Measurements from ENCODE around the gene CHRNA3.
"Not testable (repeated sequence)": the region's sequence is repeated elsewhere in the genome, so short reads cannot be mapped to it uniquely, and the experiment has no call there.

CHRNA3 gene

GRCh38 chr15:78617076-78617475 is 3.7 kb downstream of the CHRNA3 start:
- H3K4me1 ChIP-seq (ENCODE audit: control insufficient read depth, insufficient read depth, low read length, poor library complexity, severe bottlenecking), result no peaks in the 10 kb centered on the region

GRCh38 chr15:78616506-78616905 is 4.3 kb downstream of the CHRNA3 start:
- WGBS, 2 experiments (ENCODE audit: insufficient coverage in 2 of 2), result 80 to 86% methylated on average over 2 of the region's 2 CpGs
- H3K4me3 ChIP-seq (ENCODE audit: extremely low read depth, insufficient read depth, low read length, poor library complexity, severe bottlenecking), result no peak overlapping the region
- H3K4me1 ChIP-seq (ENCODE audit: control insufficient read depth, insufficient read depth, low read length, poor library complexity, severe bottlenecking), result no peaks in the 10 kb centered on the region
- no peaks in the 10 kb centered on the region for H3K36me3 ChIP-seq (ENCODE audit: control insufficient read depth, insufficient read depth, low read length)
- no peak overlapping the region for H3K27ac ChIP-seq (ENCODE audit: low read depth, low read length, severe bottlenecking)
- no peaks in the 10 kb centered on the region for H3K9me3 ChIP-seq (ENCODE audit: control insufficient read depth, low read length)

More at GRCh38 chr15:78617076-78617475, 3.7 kb downstream of the CHRNA3 start:
- no peaks in the 10 kb centered on the region for H3K9me3 ChIP-seq (ENCODE audit: control insufficient read depth, low read length)
- H3K27ac ChIP-seq (ENCODE audit: low read depth, low read length, severe bottlenecking), result no peak overlapping the region
- no peak overlapping the region for H3K4me3 ChIP-seq (ENCODE audit: extremely low read depth, insufficient read depth, low read length, poor library complexity, severe bottlenecking)
- 87% methylated on average over 5 of the region's 7 CpGs; no CpG with 5 or more reads in 1 of the 2 experiments for WGBS, 2 experiments (ENCODE audit: insufficient coverage in 2 of 2)
- no peaks in the 10 kb centered on the region for H3K36me3 ChIP-seq (ENCODE audit: control insufficient read depth, insufficient read depth, low read length)

GRCh38 chr15:78615151-78615589 is 5.6 kb downstream of the CHRNA3 start:
- WGBS, 2 experiments (ENCODE audit: insufficient coverage in 2 of 2), result 92 to 100% methylated on average over 1 to 3 of the region's 3 CpGs
- H3K4me1 ChIP-seq (ENCODE audit: control insufficient read depth, insufficient read depth, low read length, poor library complexity, severe bottlenecking), result no peaks in the 10 kb centered on the region
- no peak overlapping the region for H3K4me3 ChIP-seq (ENCODE audit: extremely low read depth, insufficient read depth, low read length, poor library complexity, severe bottlenecking)
- no peaks in the 10 kb centered on the region for H3K36me3 ChIP-seq (ENCODE audit: control insufficient read depth, insufficient read depth, low read length)
- no peaks in the 10 kb centered on the region for H3K9me3 ChIP-seq (ENCODE audit: control insufficient read depth, low read length)
- H3K27ac ChIP-seq (ENCODE audit: low read depth, low read length, severe bottlenecking), result no peak overlapping the region

- Histone ChIP-seq H3K9me3 (ENCODE audit: control insufficient read depth, low read length) (no peaks in the 10 kb centered on the region), H3K36me3 (ENCODE audit: control insufficient read depth, insufficient read depth, low read length) (no peaks in the 10 kb centered on the region), H3K4me1 (ENCODE audit: control insufficient read depth, insufficient read depth, low read length, poor library complexity, severe bottlenecking) (no peaks in the 10 kb centered on the region), H3K27ac (ENCODE audit: low read depth, low read length, severe bottlenecking) (no peak overlapping the region), H3K4me3 (ENCODE audit: extremely low read depth, insufficient read depth, low read length, poor library complexity, severe bottlenecking) (no peak overlapping the region)
- 92 to 93% methylated on average over 1 to 2 of the region's 3 CpGs for WGBS, 2 experiments (ENCODE audit: insufficient coverage in 2 of 2)
Observed at GRCh38 chr15:78614021-78614420, 6.8 kb downstream of the CHRNA3 start.

GRCh38 chr15:78609551-78609950 is 11.2 kb downstream of the CHRNA3 start:
- not testable (repeated sequence) for H3K4me3 ChIP-seq (ENCODE audit: extremely low read depth, insufficient read depth, low read length, poor library complexity, severe bottlenecking); H3K4me1 ChIP-seq (ENCODE audit: control insufficient read depth, insufficient read depth, low read length, poor library complexity, severe bottlenecking); H3K36me3 ChIP-seq (ENCODE audit: control insufficient read depth, insufficient read depth, low read length); H3K27ac ChIP-seq (ENCODE audit: low read depth, low read length, severe bottlenecking); H3K9me3 ChIP-seq (ENCODE audit: control insufficient read depth, low read length)
- no CpG with 5 or more reads among the region's 3 CpGs for WGBS, 2 experiments (ENCODE audit: insufficient coverage in 2 of 2)

GRCh38 chr15:78605680-78606079 is 15.1 kb downstream of the CHRNA3 start:
- Histone ChIP-seq H3K36me3 (ENCODE audit: control insufficient read depth, insufficient read depth, low read length) (no peaks in the 10 kb centered on the region), H3K4me3 (ENCODE audit: extremely low read depth, insufficient read depth, low read length, poor library complexity, severe bottlenecking) (no peak overlapping the region), H3K27ac (ENCODE audit: low read depth, low read length, severe bottlenecking) (no peak overlapping the region), H3K4me1 (ENCODE audit: control insufficient read depth, insufficient read depth, low read length, poor library complexity, severe bottlenecking) (no peaks in the 10 kb centered on the region), H3K9me3 (ENCODE audit: control insufficient read depth, low read length) (peaks cover 9% of the 10 kb centered on the region)
- 87 to 100% methylated on average over 2 to 3 of the region's 4 CpGs for WGBS, 2 experiments (ENCODE audit: insufficient coverage in 2 of 2)

- H3K4me3 ChIP-seq (ENCODE audit: extremely low read depth, insufficient read depth, low read length, poor library complexity, severe bottlenecking), result no peak overlapping the region
- H3K36me3 ChIP-seq (ENCODE audit: control insufficient read depth, insufficient read depth, low read length), result no peaks in the 10 kb centered on the region
- no peaks in the 10 kb centered on the region for H3K4me1 ChIP-seq (ENCODE audit: control insufficient read depth, insufficient read depth, low read length, poor library complexity, severe bottlenecking)
- no peak overlapping the region for H3K27ac ChIP-seq (ENCODE audit: low read depth, low read length, severe bottlenecking)
- 94 to 99% methylated on average over 4 to 5 of the region's 5 CpGs for WGBS, 2 experiments (ENCODE audit: insufficient coverage in 2 of 2)
- peaks cover 9% of the 10 kb centered on the region for H3K9me3 ChIP-seq (ENCODE audit: control insufficient read depth, low read length)
Observed at GRCh38 chr15:78605201-78605600, 15.6 kb downstream of the CHRNA3 start.

- no CpG with 5 or more reads among the region's 2 CpGs for WGBS, 2 experiments (ENCODE audit: insufficient coverage in 2 of 2)
- no peaks in the 10 kb centered on the region for H3K4me1 ChIP-seq (ENCODE audit: control insufficient read depth, insufficient read depth, low read length, poor library complexity, severe bottlenecking)
- no peak overlapping the region for H3K27ac ChIP-seq (ENCODE audit: low read depth, low read length, severe bottlenecking)
- no peaks in the 10 kb centered on the region for H3K36me3 ChIP-seq (ENCODE audit: control insufficient read depth, insufficient read depth, low read length)
- no peak overlapping the region for H3K4me3 ChIP-seq (ENCODE audit: extremely low read depth, insufficient read depth, low read length, poor library complexity, severe bottlenecking)
- H3K9me3 ChIP-seq (ENCODE audit: control insufficient read depth, low read length), result peaks cover 9% of the 10 kb centered on the region
Observed at GRCh38 chr15:78604420-78604819, 16.4 kb downstream of the CHRNA3 start.

- H3K36me3 ChIP-seq (ENCODE audit: control insufficient read depth, insufficient read depth, low read length), result no peaks in the 10 kb centered on the region
- 78 to 93% methylated on average over 2 of the region's 3 CpGs for WGBS, 2 experiments (ENCODE audit: insufficient coverage in 2 of 2)
- H3K4me1 ChIP-seq (ENCODE audit: control insufficient read depth, insufficient read depth, low read length, poor library complexity, severe bottlenecking), result no peaks in the 10 kb centered on the region
- H3K9me3 ChIP-seq (ENCODE audit: control insufficient read depth, low read length), result peaks cover 9% of the 10 kb centered on the region
- no peak overlapping the region for H3K4me3 ChIP-seq (ENCODE audit: extremely low read depth, insufficient read depth, low read length, poor library complexity, severe bottlenecking)
- no peak overlapping the region for H3K27ac ChIP-seq (ENCODE audit: low read depth, low read length, severe bottlenecking)
Observed at GRCh38 chr15:78603467-78603866, 17.3 kb downstream of the CHRNA3 start.

GRCh38 chr15:78599189-78599588 is 21.6 kb downstream of the CHRNA3 start:
- H3K4me1 ChIP-seq (ENCODE audit: control insufficient read depth, insufficient read depth, low read length, poor library complexity, severe bottlenecking), result no peaks in the 10 kb centered on the region
- no peaks in the 10 kb centered on the region for H3K9me3 ChIP-seq (ENCODE audit: control insufficient read depth, low read length)
- no peak overlapping the region for H3K27ac ChIP-seq (ENCODE audit: low read depth, low read length, severe bottlenecking)
- H3K36me3 ChIP-seq (ENCODE audit: control insufficient read depth, insufficient read depth, low read length), result no peaks in the 10 kb centered on the region
- H3K4me3 ChIP-seq (ENCODE audit: extremely low read depth, insufficient read depth, low read length, poor library complexity, severe bottlenecking), result no peak overlapping the region

- Histone ChIP-seq H3K27ac (ENCODE audit: low read depth, low read length, severe bottlenecking) (no peak overlapping the region), H3K36me3 (ENCODE audit: control insufficient read depth, insufficient read depth, low read length) (no peaks in the 10 kb centered on the region), H3K4me1 (ENCODE audit: control insufficient read depth, insufficient read depth, low read length, poor library complexity, severe bottlenecking) (no peaks in the 10 kb centered on the region), H3K4me3 (ENCODE audit: extremely low read depth, insufficient read depth, low read length, poor library complexity, severe bottlenecking) (no peak overlapping the region), H3K9me3 (ENCODE audit: control insufficient read depth, low read length) (no peaks in the 10 kb centered on the region)
- 78 to 100% methylated on average over 2 to 3 of the region's 3 CpGs for WGBS, 2 experiments (ENCODE audit: insufficient coverage in 2 of 2)
Observed at GRCh38 chr15:78598348-78598747, 22.4 kb downstream of the CHRNA3 start.

Measured in mesodermal cell (in vitro differentiated cells).